GM15510 (cell line): ENCODE measurements around the gene SSH2.
A peak's percentile ranks its signal among the peaks of the same experiment; 100 is the strongest.

Experiments used
- POLR2A ChIP-seq: IDR thresholded peaks from 3 replicates; pipeline ENCODE4 v1.6.1; 2011; ENCODE audit warnings: borderline replicate concordance; ENCODE audit not compliant: insufficient read length; ENCODE audit errors: extremely low read depth

SSH2 gene

GRCh38 chr17:29929533-29930408, at the start of gene SSH2:
SSH2 (minus strand) TSS chr17:29930228; CDS start chr17:29930000, 228 bp downstream.
- peak; percentile 77 for TF ChIP-seq POLR2A

- no peak for TF ChIP-seq POLR2A
Measured at GRCh38 chr17:29977836-29978235, 47.8 kb upstream of the SSH2 start.

GRCh38 chr17:29973005-29973404, 43.0 kb upstream of the SSH2 start:
- no peak for TF ChIP-seq POLR2A

GRCh38 chr17:29972277-29972676, 42.2 kb upstream of the SSH2 start:
- no peak for TF ChIP-seq POLR2A

GRCh38 chr17:29968271-29968670, 38.2 kb upstream of the SSH2 start:
- TF ChIP-seq POLR2A: no peak

GRCh38 chr17:29962656-29963055, 32.6 kb upstream of the SSH2 start:
- no peak for TF ChIP-seq POLR2A

- TF ChIP-seq POLR2A: no peak
Measured at GRCh38 chr17:29959658-29960337, 29.8 kb upstream of the SSH2 start.

GRCh38 chr17:29958947-29959657, 29.1 kb upstream of the SSH2 start:
- TF ChIP-seq POLR2A: no peak

GRCh38 chr17:29956225-29956624, 26.2 kb upstream of the SSH2 start:
- TF ChIP-seq POLR2A: no peak

- TF ChIP-seq POLR2A: no peak
Measured at GRCh38 chr17:29954405-29954804, 24.4 kb upstream of the SSH2 start.

GRCh38 chr17:29949696-29950095, 19.7 kb upstream of the SSH2 start:
- no peak for TF ChIP-seq POLR2A

- TF ChIP-seq POLR2A: no peak
Measured at GRCh38 chr17:29948448-29949215, 18.6 kb upstream of the SSH2 start.

- no peak for TF ChIP-seq POLR2A
Measured at GRCh38 chr17:29945281-29945680, 15.3 kb upstream of the SSH2 start.

- TF ChIP-seq POLR2A: no peak
Measured at GRCh38 chr17:29941334-29941733, 11.3 kb upstream of the SSH2 start, which contains the start of gene EFCAB5. EFCAB5 (plus strand) TSS chr17:29941634; CDS start chr17:29941797, 163 bp downstream.

GRCh38 chr17:29936724-29937123, 6.7 kb upstream of the SSH2 start:
- no peak for TF ChIP-seq POLR2A

- TF ChIP-seq POLR2A: no peak
Measured at GRCh38 chr17:29933379-29933778, 3.4 kb upstream of the SSH2 start.
